Measurements from ENCODE around the gene CAPN2.

DNA sequence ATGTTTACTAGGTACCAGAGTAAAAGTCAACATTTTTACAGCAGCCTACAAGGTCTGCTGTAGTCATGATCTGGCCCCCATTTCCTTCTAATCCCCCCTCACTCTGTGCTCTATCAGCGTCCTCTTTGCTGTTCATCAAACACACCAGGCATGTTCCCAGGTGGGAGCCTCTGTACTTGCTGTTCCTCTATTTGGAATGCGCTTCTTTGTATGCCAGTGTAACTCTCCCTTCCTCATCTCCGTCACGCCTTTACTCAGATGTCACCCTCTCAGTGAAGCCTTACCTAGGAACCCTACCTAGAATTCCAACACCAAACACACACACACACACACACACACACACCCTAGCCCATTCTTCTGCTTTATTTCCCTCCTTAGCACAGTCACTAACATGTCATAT lies 112.4 kb downstream of the CAPN2 start:
- no peak for TF ChIP-seq ZFP30 (CRISPR knock-in tag; IDR thresholded peaks at IDR 0.05)
- TF ChIP-seq, protein P1, sequence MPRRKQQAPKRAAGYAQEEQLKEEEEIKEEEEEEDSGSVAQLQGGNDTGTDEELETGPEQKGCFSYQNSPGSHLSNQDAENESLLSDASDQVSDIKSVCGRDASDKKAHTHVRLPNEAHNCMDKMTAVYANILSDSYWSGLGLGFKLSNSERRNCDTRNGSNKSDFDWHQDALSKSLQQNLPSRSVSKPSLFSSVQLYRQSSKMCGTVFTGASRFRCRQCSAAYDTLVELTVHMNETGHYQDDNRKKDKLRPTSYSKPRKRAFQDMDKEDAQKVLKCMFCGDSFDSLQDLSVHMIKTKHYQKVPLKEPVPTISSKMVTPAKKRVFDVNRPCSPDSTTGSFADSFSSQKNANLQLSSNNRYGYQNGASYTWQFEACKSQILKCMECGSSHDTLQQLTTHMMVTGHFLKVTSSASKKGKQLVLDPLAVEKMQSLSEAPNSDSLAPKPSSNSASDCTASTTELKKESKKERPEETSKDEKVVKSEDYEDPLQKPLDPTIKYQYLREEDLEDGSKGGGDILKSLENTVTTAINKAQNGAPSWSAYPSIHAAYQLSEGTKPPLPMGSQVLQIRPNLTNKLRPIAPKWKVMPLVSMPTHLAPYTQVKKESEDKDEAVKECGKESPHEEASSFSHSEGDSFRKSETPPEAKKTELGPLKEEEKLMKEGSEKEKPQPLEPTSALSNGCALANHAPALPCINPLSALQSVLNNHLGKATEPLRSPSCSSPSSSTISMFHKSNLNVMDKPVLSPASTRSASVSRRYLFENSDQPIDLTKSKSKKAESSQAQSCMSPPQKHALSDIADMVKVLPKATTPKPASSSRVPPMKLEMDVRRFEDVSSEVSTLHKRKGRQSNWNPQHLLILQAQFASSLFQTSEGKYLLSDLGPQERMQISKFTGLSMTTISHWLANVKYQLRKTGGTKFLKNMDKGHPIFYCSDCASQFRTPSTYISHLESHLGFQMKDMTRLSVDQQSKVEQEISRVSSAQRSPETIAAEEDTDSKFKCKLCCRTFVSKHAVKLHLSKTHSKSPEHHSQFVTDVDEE (CRISPR knock-in tag; IDR thresholded peaks at IDR 0.05): no peak
- no peak for TF ChIP-seq ARNTL (CRISPR knock-in tag; IDR thresholded peaks at IDR 0.05; ENCODE audit: borderline replicate concordance, low read depth)
- no peak for TF ChIP-seq ZFP3 (CRISPR knock-in tag; IDR thresholded peaks at IDR 0.05)
- TF ChIP-seq OSR1 (CRISPR knock-in tag; IDR thresholded peaks at IDR 0.05): no peak
- TF ChIP-seq TOX (CRISPR knock-in tag; IDR thresholded peaks at IDR 0.05; ENCODE audit: borderline replicate concordance): no peak
- TF ChIP-seq SNAI2 (CRISPR knock-in tag; IDR thresholded peaks at IDR 0.05): no peak
- TF ChIP-seq, protein P2, sequence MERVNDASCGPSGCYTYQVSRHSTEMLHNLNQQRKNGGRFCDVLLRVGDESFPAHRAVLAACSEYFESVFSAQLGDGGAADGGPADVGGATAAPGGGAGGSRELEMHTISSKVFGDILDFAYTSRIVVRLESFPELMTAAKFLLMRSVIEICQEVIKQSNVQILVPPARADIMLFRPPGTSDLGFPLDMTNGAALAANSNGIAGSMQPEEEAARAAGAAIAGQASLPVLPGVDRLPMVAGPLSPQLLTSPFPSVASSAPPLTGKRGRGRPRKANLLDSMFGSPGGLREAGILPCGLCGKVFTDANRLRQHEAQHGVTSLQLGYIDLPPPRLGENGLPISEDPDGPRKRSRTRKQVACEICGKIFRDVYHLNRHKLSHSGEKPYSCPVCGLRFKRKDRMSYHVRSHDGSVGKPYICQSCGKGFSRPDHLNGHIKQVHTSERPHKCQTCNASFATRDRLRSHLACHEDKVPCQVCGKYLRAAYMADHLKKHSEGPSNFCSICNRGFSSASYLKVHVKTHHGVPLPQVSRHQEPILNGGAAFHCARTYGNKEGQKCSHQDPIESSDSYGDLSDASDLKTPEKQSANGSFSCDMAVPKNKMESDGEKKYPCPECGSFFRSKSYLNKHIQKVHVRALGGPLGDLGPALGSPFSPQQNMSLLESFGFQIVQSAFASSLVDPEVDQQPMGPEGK (CRISPR knock-in tag; IDR thresholded peaks at IDR 0.05; ENCODE audit: borderline replicate concordance): no peak

All from SK-N-SH treated with all-trans-retinoic acid at 6 μM for 48 hours (cell line).